ENCODE data around the gene KRTDAP.

Gene KRTDAP

GRCh38 chr19:35512831-35513627 is 22.8 kb upstream of the KRTDAP start:
- no peak for DNase-seq

GRCh38 chr19:35511337-35511736 is 21.1 kb upstream of the KRTDAP start:
- no peak for DNase-seq

- DNase-seq, result no peak
These were observed 20.3 kb upstream of the KRTDAP start for GRCh38 chr19:35510626-35510964.

- peak; percentile 81 for DNase-seq
These were observed 19.8 kb upstream of the KRTDAP start for GRCh38 chr19:35509861-35510625.

GRCh38 chr19:35509018-35509652 is 18.9 kb upstream of the KRTDAP start:
- peak; percentile 64 for DNase-seq

GRCh38 chr19:35508129-35508528 is 17.9 kb upstream of the KRTDAP start:
- no peak for DNase-seq

GRCh38 chr19:35507561-35507960 is 17.3 kb upstream of the KRTDAP start:
- DNase-seq, result no peak

GRCh38 chr19:35506011-35506410 is 15.7 kb upstream of the KRTDAP start:
- no peak for DNase-seq

- DNase-seq, result no peak
These were observed 12.5 kb upstream of the KRTDAP start for GRCh38 chr19:35502751-35503150.

GRCh38 chr19:35501684-35502083 is 11.4 kb upstream of the KRTDAP start:
- DNase-seq, result no peak

GRCh38 chr19:35500611-35501010 is 10.3 kb upstream of the KRTDAP start:
- DNase-seq, result no peak

GRCh38 chr19:35498984-35499527 is 8.8 kb upstream of the KRTDAP start:
- no peak for DNase-seq

- no peak for DNase-seq
These were observed 8.0 kb upstream of the KRTDAP start for GRCh38 chr19:35498220-35498619.

GRCh38 chr19:35497406-35497805 is 7.1 kb upstream of the KRTDAP start:
- no peak for DNase-seq

- DNase-seq, result peak; percentile 45
These were observed 5.1 kb upstream of the KRTDAP start for GRCh38 chr19:35495107-35496064.

GRCh38 chr19:35493971-35494370 is 3.7 kb upstream of the KRTDAP start:
- no peak for DNase-seq

- DNase-seq, result no peak
These were observed 1.6 kb upstream of the KRTDAP start for GRCh38 chr19:35491836-35492360.

GRCh38 chr19:35488677-35489076 is 1.6 kb downstream of the KRTDAP start:
- DNase-seq, result no peak

- DNase-seq, result no peak
These were observed 2.5 kb downstream of the KRTDAP start for GRCh38 chr19:35487656-35488182.

- no peak for DNase-seq
These were observed 4.0 kb downstream of the KRTDAP start for GRCh38 chr19:35486268-35486708.

- DNase-seq, result no peak
These were observed 5.8 kb downstream of the KRTDAP start for GRCh38 chr19:35484252-35485036.

Measured in NCI-H1105 treated with DMSO at 0.1 percent for 48 hours (cell line).